Hematopoietic multipotent progenitor cell (in vitro differentiated cells): Measurements from ENCODE around the gene EIF1AX. TPM values are rescaled to one million over a fixed set of nuclear protein-coding genes. Genes with fewer than 3 reads are reported as not detected.
"Not testable (repeated sequence)": the region's sequence is repeated elsewhere in the genome, so short reads cannot be mapped to it uniquely, and the experiment has no call there.

Source experiments
- DNase-seq, 3 donors: peaks; one replicate each; pipeline ENCODE4 v3.0.0-alpha.2; 2011 to 2015; ENCODE audit warnings: low read depth in 2 of 3, low spot score in 2 of 3
- small RNA-seq: library from RNA; depleted of rRNA; stranded (forward); fragments of <200 nt; gene quantifications from one replicate; pipeline ENCODE3, GENCODE V24; 2012
- total RNA-seq: library from RNA; depleted of rRNA; stranded (reverse); fragments of >200 nt; gene quantifications from one replicate; pipeline ENCODE4 v1.2.3, GENCODE V29; 2012

Gene EIF1AX
- total RNA-seq, 1 donor = 10.8 TPM

DNA sequence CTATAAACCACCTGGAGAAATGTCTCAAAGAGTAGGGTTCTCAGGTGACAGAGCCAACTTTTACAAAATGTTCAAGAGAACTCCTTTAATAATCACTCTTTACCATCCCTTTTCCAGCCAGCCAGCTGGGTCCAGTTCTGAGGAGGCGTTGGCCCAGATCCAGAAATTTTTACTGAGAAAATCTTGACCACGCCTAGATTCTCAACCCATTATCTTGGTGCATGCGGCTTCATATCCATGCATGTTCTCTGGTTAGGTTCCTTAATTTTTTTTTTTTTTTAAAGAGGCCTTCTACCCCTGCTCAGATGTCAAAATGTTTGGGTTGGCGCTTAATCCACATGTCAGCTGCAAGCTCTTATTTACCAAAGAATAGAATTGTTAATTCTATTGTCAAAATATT, 13.0 kb downstream of the EIF1AX start:
- no peak for DNase-seq

DNA sequence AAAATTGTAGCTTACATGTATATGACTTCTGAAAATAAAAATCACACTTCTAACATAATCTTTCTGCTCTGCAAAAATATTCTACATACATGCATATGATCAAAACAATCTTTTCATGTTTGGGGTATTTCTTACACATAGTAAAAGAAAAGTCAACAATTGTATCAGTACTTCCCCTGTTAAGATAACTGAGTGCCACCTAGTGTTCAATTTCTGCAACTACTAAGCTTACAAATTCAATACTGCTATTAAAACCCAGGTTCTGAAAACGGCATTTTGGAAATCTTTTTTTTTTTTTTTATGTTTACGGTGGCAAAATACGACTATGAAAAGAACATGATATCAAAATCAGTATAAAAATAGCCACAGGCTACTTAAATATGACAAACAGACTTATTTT, 14.2 kb downstream of the EIF1AX start:
- not testable (repeated sequence) for DNase-seq

DNA sequence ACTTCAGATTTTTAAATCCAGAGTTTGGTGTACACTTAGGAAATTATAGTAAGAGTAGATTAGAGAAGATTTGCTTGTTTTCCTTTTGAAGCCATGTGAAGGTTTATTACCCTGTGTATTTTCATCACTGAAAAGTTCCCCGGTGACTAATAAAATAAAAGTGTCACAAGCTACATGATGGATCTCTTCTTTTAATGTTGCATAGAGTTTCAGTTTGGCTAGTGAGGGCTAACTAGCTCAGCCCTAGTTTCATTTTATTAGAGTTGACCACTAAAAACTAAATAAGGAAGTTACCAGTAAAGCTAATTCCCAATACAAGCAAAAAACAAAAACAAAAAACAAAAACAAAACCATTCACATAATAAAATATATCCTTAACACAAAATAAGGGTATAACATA, 14.8 kb downstream of the EIF1AX start:
- not testable (repeated sequence) for DNase-seq

DNA sequence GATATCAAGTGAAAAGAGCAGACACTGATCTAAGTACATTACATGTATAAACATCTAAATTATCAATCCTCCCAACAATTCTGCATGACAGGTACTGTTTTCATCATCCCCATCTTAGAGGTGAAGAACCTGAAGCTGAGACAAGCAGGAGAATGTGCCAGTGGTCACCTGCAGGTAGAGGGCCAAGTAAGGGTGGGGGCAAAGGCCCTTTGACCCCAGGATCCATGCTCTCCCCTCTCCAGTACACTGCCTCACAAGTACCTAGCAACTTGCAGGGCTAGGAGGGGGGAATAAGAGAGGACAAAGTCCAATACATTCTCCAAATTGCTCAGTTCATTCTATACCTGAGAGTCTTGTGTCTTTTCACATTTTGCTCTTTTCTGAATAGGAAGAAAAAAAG, 16.7 kb downstream of the EIF1AX start:
- no peak for DNase-seq

DNA sequence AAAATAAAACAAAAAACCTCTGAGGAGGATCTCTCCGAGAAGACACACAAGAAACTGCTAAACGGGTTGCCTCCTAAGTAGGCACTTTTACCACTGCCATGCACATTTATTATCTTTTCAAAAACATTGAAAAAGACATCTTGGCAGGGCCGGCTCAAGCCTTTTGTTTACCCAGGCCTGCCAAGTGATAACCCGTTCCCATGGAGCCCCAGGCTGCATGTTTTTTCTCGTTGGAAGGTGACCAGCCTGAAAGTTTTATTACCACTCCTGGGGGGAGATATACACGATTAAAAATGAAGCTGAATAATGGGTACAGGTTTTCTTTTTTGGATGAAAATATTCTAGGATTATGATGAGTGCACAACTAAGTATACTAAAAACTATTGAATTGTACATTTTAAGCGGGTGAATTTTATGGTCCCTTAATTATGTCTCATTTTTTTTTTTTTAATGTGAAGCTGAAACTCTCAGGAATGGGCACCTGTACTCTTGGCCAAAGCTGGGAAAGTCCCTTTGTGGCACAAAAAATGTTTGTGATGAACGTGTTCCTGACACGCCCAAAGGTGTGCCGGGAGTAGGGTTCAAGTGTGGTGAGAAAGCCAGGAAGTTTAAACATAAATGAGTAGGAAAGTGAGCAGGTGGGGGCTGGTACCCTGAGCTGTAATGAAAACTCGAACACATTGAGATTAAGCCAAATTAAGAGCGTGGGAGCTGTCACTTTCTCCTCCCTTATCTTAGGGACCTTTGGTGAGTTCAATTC, 23.4 kb downstream of the EIF1AX start:
- no peak for DNase-seq

DNA sequence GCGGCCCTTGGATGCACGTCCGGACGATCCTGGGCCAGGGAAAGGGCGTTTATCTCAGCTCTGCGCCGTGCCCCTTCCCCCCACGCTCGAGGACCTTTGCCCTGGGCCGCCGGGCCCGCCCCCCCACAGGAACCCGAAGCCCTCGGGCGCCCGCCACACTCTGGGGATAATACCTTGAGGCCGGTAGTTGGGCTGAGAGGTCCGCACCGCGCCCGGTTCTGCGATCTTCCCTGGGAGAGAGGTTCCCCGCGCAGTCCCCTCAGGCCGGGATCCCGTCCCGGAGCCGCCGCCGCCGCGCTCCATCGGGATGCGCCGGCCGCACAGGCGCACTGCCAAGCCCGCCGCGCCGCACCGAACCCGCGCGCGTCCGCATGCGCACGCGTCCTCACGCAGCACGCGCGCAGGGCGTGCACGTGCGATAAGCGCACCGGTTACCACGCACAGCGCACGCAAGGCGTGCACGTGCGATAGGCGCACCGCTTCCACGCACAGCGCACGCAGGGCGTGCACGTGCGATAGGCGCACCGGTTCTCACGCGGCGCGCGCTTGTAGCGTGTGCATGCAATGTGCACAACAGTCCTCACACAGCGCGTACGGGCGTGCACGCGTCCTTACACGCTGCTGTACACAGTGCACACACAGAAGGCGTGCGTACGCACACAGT, 24.9 kb downstream of the EIF1AX start, which contains the start of gene MAP7D2:
MAP7D2 (minus strand) TSS at position 331 of the 664 bp plus-strand sequence; CDS start at position 303, 28 bp downstream.
- no peak for DNase-seq

DNA sequence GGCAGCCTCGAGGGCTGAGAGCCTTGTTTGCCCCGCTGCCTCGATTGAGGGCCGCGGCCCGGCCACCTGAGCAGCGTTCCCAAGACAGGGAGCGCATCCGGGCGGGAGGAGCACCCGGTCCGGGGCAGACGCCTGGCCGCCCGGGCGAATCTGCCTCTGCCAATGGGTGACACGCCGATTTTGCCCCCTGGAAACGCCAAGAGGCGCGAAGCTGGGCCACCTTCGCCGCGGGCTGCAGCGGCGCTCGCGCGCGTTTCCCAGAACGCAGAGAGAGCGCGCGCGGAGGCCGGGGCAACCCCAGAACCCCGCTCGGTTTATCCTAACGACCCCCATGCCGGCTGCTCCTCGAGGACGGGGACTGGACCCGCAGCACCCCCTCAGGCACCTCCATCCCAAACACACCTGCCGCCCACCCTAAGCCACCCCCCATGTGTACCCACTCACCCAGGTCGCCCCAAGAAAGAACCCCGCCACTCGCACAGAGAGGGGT, 25.5 kb downstream of the EIF1AX start:
- DNase-seq = peak in 1 of 3 donors; percentile 6

DNA sequence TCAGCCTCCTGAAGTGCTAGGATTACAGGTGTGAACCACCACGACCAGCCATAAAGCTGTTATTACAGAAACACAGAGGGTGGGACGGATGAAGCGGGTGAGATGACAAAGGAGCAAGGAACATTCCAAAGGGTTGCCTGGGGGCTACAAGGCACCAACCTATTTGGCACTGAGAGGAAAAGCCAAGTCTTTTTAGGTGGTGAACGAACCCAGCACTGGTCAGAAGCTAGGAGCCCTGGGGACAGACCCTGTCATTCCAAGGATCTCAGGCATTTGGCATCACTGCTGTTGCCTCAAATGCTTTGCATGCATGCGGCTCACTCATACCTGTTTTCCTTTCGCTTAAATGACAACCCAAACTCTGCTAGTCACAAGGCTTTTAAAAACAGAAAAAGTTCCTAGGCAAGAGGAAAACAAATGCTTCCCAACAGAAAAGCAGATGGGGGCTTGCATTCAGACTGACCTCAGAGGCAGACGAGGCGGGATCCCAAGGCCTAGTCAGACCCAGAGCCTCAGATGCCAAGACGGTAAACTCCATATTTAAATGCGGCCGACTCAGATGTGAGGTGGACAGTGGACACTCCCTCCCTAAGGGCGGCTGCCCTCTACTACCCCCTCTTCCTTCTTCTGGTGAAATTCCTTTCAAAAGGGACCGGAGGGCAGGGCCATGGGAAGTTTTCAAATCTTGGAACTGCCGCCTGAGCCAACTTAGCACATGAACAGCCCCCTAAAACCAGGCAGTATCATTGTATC, 29.4 kb downstream of the EIF1AX start:
- DNase-seq = no peak

DNA sequence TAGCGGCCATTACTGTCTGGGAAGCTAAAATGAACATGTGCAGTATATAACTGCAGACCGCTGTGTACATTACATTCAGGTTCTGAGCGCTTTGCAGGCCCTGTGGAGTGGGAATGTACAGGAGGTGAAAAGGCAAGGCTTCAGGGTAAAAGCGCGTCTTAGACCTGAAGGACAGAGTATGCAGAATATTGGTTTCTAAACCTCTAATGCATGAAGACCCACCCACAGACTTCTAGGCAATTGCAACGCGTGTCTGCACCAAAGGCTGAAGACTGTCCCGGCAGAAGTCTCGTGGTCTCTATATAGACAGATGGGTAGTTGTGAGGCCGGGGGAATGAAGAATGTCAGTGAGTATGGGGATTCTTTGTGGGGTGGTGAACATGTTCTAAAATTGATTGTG, 30.4 kb downstream of the EIF1AX start:
- DNase-seq = no peak

DNA sequence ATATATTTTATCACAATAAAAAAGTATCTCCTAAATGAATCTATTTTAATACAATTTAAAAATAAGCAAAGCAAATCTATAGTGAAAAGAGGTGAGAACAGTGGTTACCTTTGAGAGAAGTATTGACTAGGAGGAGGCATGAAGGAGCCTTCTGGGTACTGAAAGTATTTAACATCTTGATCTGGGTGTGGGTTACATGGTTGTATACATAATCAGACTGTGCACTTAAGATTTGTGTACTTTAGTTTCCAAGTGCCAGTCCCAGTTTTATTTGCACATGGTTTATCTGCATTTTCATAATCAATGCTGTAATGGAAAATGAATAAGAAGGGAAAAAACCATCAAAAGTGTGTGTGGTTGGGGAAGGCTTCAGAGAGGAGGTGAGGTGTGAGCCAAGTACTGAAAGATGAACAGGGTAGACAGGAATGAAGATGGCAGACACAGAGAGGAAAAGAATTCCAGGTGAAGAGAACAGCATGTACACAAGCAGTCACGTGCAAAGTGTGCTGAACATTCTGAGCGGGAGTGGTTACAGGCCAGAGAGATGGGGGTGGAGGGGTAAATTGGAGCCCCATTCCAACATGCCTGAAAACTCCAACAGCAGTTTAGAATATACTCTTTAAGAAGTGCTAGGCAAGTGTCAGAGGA, 39.6 kb downstream of the EIF1AX start:
- DNase-seq = no peak

DNA sequence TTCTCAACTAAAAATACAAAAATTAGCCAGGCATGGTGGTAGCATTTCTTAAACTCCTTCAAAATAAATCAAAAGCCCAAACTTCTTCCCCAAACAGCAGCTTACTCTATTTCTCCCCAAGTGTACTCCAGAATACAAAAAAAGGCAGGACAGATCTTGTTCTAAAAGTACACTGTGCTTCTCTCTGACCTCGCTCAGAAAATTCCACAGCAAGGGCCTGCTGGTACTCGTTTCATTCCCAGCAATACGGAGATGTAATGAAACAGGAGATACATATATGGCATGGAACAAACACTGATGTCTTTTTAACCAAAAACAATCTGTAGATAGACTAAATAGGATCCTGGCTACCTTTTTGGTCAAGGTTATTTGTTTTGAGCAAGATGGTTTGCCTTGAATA, 50.1 kb downstream of the EIF1AX start:
- no peak for DNase-seq

DNA sequence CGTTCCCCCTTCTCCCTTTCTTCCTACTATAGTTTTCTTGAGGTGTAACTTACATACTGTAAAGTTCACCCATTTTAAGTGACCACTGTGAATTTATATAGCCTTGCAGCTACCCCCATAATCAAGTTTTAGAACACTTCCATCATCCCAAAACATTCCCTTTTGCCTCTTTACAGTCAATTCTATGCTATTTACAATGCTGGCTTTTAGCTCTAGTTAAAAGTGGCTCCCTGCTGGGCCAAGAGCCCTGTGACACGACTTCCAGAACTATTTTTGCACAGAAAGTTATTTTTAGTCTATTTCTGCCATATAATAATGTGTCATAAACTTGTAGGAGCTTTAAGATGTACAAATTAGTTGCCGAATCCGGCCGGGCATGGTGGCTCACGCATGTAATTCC, 51.8 kb downstream of the EIF1AX start:
- no peak for DNase-seq

DNA sequence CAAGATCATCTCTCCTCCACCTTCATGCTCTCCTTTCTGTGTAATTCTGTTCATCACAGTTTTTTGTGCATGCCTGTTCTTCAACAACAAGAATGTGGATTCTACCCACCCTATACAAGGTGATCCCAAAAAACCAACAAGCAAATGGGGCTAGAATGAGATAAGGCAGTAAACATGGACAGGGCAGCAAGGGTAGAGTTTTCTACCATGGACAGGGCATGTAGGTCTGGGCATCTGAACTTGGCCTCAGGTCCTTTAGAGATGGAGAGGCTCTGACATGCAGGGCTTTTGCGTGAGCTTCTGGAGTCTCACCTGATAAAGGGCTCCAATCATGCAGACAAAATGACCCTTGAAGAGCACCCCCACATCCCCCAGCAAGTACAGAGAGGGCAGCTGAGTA, 61.4 kb downstream of the EIF1AX start:
- DNase-seq = no peak

Small RNA genes within 50 kb of the gene (small RNA-seq; reads per million reads assigned to genes)
- gene RF00493 (25.2 reads per million, percentile 95 among the genes with 10 or more reads in this experiment), gene RF00494 (not detected)

Other genes starting within 250 kb of the EIF1AX start
- gene BCLAF3, start 150.8 kb downstream of the EIF1AX start, total RNA-seq = 1.6 TPM
- gene MAP7D2, start 24.9 kb downstream of the EIF1AX start, total RNA-seq = 0.27 TPM
- gene RPS6KA3, start 125.1 kb upstream of the EIF1AX start, total RNA-seq = 41.5 TPM